Activated naive CD8-positive, alpha-beta T cell treated with anti-CD3 and anti-CD28 coated beads for 36 hours (primary cell): ENCODE results near the gene RUFY3. TPM values are rescaled to one million over a fixed set of nuclear protein-coding genes. Genes with fewer than 3 reads are reported as not detected.
A peak's percentile ranks its signal among the peaks of the same experiment; 100 is the strongest.
"Not testable (repeated sequence)": the region's sequence is repeated elsewhere in the genome, so short reads cannot be mapped to it uniquely, and the experiment has no call there.

Experiments
- DNase-seq: peaks from one replicate; pipeline ENCODE4 v3.0.0; 2021
- H3K27ac Mint-ChIP-seq: one replicate; pipeline ENCODE4 v1.8.0; 2022; ENCODE audit warnings: mild to moderate bottlenecking, moderate library complexity, mixed read lengths
- H3K27me3 Mint-ChIP-seq: one replicate; pipeline ENCODE4 v1.8.0; 2022; ENCODE audit warnings: mild to moderate bottlenecking, mixed read lengths
- H3K36me3 Mint-ChIP-seq: one replicate; pipeline ENCODE4 v1.8.0; 2021; ENCODE audit warnings: mild to moderate bottlenecking, mixed read lengths
- H3K4me1 Mint-ChIP-seq: one replicate; pipeline ENCODE4 v1.8.0; 2021; ENCODE audit warnings: mixed read lengths
- H3K4me3 Mint-ChIP-seq: one replicate; pipeline ENCODE4 v1.8.0; 2022; ENCODE audit warnings: mild to moderate bottlenecking, moderate library complexity, mixed read lengths
- H3K9me3 Mint-ChIP-seq: one replicate; pipeline ENCODE4 v1.8.0; 2022; ENCODE audit warnings: mixed read lengths
- total RNA-seq, 2 experiments: library from RNA; stranded (reverse); gene quantifications; one replicate each; pipeline ENCODE4 v1.2.3, GENCODE V29; 2021

Gene RUFY3
- total RNA-seq, 2 experiments from 2014 or later = 10.1 to 11.3 TPM

DNA sequence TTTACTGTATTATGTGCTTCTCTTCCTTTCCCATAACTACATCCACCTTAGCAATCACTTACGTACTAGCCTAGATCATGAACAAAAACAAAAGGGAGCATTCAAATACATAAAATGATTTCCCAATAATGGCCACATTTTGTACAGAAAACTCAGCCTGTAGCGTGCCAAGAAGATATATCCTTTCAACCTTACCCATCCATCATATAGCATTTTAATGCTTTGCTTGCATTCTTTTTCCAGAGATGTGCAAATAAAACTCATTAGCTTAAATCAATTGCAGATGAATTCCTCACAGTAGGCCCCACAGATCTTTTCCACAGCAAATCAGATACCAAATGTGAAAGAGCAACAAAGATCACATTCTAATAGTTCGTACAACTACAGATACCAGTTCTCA, 97.2 kb downstream of the RUFY3 start:
- Mint-ChIP-seq H3K4me1 (peaks cover 19% of the 10 kb centered on the region), H3K4me3 (no peak overlapping the region), H3K9me3 (no peaks in the 10 kb centered on the region), H3K27me3 (no peaks in the 10 kb centered on the region), H3K27ac (no peak overlapping the region), H3K36me3 (peaks cover 36% of the 10 kb centered on the region)
- DNase-seq = no peak

DNA sequence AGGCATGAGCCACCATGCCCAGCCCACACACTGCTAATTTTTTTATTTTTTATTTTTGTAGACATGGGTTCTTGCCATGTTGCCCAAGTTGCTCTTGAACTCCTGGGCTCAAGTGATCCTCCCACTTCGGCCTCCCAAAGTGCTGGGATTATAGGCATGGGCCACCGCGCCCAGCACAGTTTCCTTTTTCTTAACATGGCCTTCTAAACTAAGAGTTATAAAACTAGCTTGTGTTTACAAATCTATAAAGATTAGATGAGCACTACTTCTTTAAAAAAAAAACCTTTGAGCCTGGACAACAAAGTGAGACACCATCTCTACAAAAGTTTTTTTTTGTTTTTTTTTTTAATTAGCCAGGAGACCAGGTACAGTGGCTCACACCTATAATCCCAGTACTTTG, 107.3 kb downstream of the RUFY3 start:
- no peak overlapping the region for H3K4me3 Mint-ChIP-seq
- no peaks in the 10 kb centered on the region for H3K27me3 Mint-ChIP-seq
- peaks cover 3% of the 10 kb centered on the region for H3K4me1 Mint-ChIP-seq
- H3K27ac Mint-ChIP-seq = no peak overlapping the region
- DNase-seq = no peak
- H3K9me3 Mint-ChIP-seq = no peaks in the 10 kb centered on the region
- H3K36me3 Mint-ChIP-seq = peaks cover 37% of the 10 kb centered on the region

GRCh38 chr4:70829492-70829891, 107.7 kb downstream of the RUFY3 start:
- no peak overlapping the region for H3K4me3 Mint-ChIP-seq
- peaks cover 35% of the 10 kb centered on the region for H3K36me3 Mint-ChIP-seq
- no peak overlapping the region for H3K27ac Mint-ChIP-seq
- H3K9me3 Mint-ChIP-seq = no peaks in the 10 kb centered on the region
- H3K27me3 Mint-ChIP-seq = no peaks in the 10 kb centered on the region
- DNase-seq = no peak
- H3K4me1 Mint-ChIP-seq = peaks cover 6% of the 10 kb centered on the region

- DNase-seq = no peak
- Mint-ChIP-seq H3K4me1 (peaks cover 9% of the 10 kb centered on the region), H3K36me3 (peaks cover 39% of the 10 kb centered on the region), H3K4me3 (no peak overlapping the region), H3K9me3 (no peaks in the 10 kb centered on the region), H3K27me3 (no peaks in the 10 kb centered on the region), H3K27ac (no peak overlapping the region)
These were observed 108.3 kb downstream of the RUFY3 start for GRCh38 chr4:70830054-70830453.

DNA sequence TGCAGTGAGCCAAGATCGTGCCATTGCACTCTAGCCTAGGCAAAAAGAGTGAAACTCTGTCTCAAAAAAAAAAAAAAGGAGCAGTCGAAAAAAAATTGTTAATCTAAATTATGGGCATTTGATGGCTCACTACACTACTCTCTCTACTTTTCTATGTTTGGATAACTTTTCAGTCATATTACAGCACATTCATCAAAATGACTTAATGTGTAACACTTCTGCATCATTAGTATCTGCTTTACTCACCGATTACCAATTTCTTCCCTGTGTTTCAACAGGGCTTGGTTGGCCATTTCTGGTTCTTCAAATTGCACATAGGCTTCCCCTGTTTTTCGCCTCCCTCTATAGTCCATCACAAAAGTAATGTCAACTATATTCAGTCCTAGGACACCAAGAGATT, 109.5 kb downstream of the RUFY3 start:
- Mint-ChIP-seq H3K27me3 (no peaks in the 10 kb centered on the region), H3K27ac (no peak overlapping the region), H3K9me3 (no peaks in the 10 kb centered on the region), H3K36me3 (peaks cover 35% of the 10 kb centered on the region), H3K4me3 (no peak overlapping the region), H3K4me1 (peaks cover 11% of the 10 kb centered on the region)
- no peak for DNase-seq

- DNase-seq = no peak
- no peak overlapping the region for H3K4me3 Mint-ChIP-seq
- no peak overlapping the region for H3K27ac Mint-ChIP-seq
- peaks cover 47% of the 10 kb centered on the region for H3K36me3 Mint-ChIP-seq
- H3K27me3 Mint-ChIP-seq = no peaks in the 10 kb centered on the region
- H3K4me1 Mint-ChIP-seq = peaks cover 21% of the 10 kb centered on the region
- H3K9me3 Mint-ChIP-seq = no peaks in the 10 kb centered on the region
These were observed 111.9 kb downstream of the RUFY3 start for GRCh38 chr4:70833675-70834074.

DNA sequence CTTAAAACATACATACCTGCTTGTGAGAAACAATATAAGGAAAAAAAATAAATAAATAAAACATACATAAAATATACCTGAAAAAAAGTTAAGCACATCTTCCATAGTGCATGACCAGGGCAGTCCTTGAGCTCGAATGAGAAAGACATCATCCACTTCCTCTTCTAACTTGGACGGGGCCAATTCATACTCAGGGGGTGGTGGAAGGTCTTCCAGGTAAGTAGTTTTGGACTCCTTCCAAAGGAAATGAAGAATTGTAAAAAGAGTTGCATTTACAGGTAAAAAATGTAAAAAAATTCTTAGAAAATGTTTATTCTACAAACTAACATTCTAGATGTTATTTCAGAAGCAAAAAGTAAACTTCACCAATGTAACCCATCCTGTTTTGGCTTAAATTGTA, 114.3 kb downstream of the RUFY3 start:
- Mint-ChIP-seq H3K4me3 (no peak overlapping the region), H3K36me3 (peaks cover 39% of the 10 kb centered on the region), H3K27me3 (no peaks in the 10 kb centered on the region), H3K4me1 (peaks cover 23% of the 10 kb centered on the region), H3K9me3 (no peaks in the 10 kb centered on the region), H3K27ac (no peak overlapping the region)
- no peak for DNase-seq

- peak overlapping the region; percentile 98 for H3K27ac Mint-ChIP-seq
- H3K36me3 Mint-ChIP-seq = peaks cover 28% of the 10 kb centered on the region
- peaks cover 39% of the 10 kb centered on the region for H3K4me1 Mint-ChIP-seq
These were observed 116.4 kb downstream of the RUFY3 start for GRCh38 chr4:70838204-70838603.

DNA sequence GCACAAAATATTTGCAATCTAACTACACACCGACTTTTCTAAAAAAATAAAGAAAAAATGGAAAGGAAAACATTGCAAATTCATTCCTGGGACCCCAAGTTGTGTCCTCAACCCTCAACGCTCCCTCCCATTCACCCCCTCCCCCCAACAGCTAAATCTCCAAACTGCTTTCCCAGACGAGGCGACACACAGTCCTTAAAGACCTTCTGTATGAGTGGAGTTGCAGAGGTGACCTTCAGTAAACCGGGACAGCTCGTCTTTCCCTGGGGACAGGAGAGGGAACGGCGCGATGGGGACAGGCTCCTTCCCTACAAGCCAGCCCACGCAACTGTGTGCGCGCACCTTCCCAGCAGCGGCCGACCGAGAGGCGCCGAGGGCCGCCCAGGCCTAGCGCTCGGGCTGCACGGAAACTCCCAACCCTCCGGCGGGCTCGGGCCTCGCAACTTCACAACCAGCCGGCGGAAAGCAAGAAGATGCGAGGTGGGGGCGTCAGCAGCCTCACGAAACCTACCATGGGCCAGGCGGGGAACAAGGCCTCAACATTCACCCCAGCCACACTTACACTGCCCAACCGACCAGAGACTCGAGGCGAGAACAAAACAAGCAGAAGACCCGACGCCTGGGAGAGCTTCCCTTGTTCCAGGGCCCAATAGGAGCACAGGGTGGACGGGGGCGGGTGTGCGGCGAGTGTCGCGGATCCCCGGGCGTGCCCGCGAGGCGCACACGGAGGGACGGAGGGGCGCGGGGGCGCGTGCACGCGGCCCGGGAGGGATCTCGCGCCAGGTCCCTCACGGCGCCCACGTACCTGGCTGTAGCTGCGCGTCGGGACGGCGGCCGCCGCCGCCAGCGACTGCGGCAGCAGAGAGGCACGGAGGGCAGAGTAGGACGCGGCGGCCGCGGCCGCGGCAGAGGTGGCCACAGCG, 117.2 kb downstream of the RUFY3 start:
- Mint-ChIP-seq H3K36me3 (peaks cover 27% of the 10 kb centered on the region), H3K9me3 (no peaks in the 10 kb centered on the region), H3K27ac (peak overlapping the region; percentile 98), H3K4me1 (peaks cover 41% of the 10 kb centered on the region), H3K27me3 (no peaks in the 10 kb centered on the region), H3K4me3 (peak overlapping the region; percentile 98)
- peak; percentile 79 for DNase-seq

More at GRCh38 chr4:70838204-70838603, 116.4 kb downstream of the RUFY3 start:
- H3K9me3 Mint-ChIP-seq = no peaks in the 10 kb centered on the region
- H3K27me3 Mint-ChIP-seq = no peaks in the 10 kb centered on the region
- no peak for DNase-seq
- peak overlapping the region; percentile 98 for H3K4me3 Mint-ChIP-seq

DNA sequence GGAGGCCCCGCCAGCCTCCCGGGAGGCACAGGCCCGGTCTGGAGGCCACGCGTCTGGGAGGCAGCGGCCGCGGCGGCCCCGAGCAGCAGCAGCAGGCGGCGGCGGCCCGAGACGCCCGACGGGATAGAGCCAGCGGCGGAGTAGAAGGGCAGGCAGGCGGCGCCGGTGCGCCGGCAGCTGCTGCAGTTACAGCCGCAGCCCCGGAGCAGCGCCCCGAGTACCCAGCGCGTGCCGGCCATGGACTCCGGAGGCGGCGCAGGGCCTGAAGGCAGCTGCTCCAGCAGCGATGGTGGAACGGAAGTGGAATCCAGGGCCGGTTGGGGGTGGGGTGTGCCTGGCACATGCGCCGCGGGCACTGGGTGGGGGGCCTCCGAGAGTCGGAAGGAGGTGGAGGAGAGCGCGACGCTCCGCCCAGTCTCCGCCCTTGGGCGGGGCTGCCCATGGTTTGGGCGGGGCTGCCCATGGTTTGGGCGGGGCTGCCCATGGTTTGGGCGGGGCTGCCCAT, 117.9 kb downstream of the RUFY3 start, which contains the start of gene GRSF1:
GRSF1 (minus strand) TSS at position 302 of the 505 bp plus-strand sequence; CDS start at position 239, 63 bp downstream.
- no peaks in the 10 kb centered on the region for H3K9me3 Mint-ChIP-seq
- H3K4me1 Mint-ChIP-seq = peaks cover 44% of the 10 kb centered on the region
- peak within 1 kb of the TSS; percentile 98 for H3K4me3 Mint-ChIP-seq

DNA sequence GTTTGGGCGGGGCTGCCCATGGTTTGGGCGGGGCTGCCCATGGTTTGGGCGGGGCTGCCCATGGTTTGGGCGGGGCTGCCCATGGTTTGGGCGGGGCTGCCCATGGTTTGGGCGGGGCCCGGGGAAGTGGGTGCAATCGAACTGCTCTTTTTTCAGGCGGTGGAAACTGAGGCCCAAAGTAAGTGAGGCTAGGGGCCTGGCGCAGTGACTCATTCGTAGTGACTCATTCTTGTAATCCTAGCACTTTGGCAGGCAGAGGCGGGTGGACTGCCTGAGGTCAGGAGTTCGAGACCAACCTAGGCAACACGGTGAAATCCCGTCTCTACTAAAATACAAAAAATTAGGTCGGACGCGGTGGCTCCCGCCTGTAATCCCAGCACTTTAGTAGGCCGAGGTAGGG, 118.4 kb downstream of the RUFY3 start:
- not testable (repeated sequence) for H3K9me3 Mint-ChIP-seq, H3K27me3 Mint-ChIP-seq
- DNase-seq = peak; percentile 72
- Mint-ChIP-seq H3K36me3 (peaks cover 23% of the 10 kb centered on the region), H3K4me1 (peaks cover 46% of the 10 kb centered on the region), H3K4me3 (peak overlapping the region; percentile 63), H3K27ac (peak overlapping the region; percentile 20)

More for the DNA sequence above, 117.9 kb downstream of the RUFY3 start, which contains the start of gene GRSF1:
- H3K36me3 Mint-ChIP-seq = peaks cover 27% of the 10 kb centered on the region
- DNase-seq = peak; percentile 94
- H3K27me3 Mint-ChIP-seq = no peaks in the 10 kb centered on the region
- peak within 1 kb of the TSS; percentile 98 for H3K27ac Mint-ChIP-seq

DNA sequence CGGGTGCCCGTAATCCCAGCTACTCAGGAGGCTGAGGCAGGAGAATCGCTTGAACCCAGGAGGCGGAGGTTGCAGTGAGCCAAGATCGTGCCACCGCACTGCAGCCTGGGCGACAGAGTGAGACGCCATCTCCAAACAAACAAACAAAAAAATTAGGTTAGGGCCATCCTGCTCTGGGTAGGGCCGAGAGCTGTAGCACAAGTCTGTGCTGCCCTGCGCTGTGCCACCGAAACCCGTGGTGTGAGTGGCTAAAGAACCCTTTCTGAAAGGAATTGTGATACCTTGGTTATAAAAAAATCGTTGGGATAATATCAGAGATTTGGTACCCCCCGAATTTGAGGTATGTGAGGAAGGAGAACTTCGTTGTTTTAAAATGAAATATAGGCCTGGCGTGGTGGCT, 118.9 kb downstream of the RUFY3 start:
- Mint-ChIP-seq H3K4me1 (peaks cover 46% of the 10 kb centered on the region), H3K27ac (peak overlapping the region; percentile 20)
- not testable (repeated sequence) for H3K4me3 Mint-ChIP-seq

GRCh38 chr4:70841211-70841610, 119.4 kb downstream of the RUFY3 start:
- Mint-ChIP-seq H3K4me3 (no peak overlapping the region), H3K4me1 (peaks cover 44% of the 10 kb centered on the region), H3K27me3 (no peaks in the 10 kb centered on the region)

More for the DNA sequence above, 118.9 kb downstream of the RUFY3 start:
- H3K36me3 Mint-ChIP-seq = peaks cover 21% of the 10 kb centered on the region
- not testable (repeated sequence) for H3K27me3 Mint-ChIP-seq, H3K9me3 Mint-ChIP-seq, DNase-seq

GRCh38 chr4:70841951-70842350, 120.2 kb downstream of the RUFY3 start:
- Mint-ChIP-seq H3K4me1 (peaks cover 39% of the 10 kb centered on the region), H3K4me3 (no peak overlapping the region), H3K27me3 (no peaks in the 10 kb centered on the region), H3K27ac (peak overlapping the region; percentile 38), H3K36me3 (peaks cover 13% of the 10 kb centered on the region), H3K9me3 (no peaks in the 10 kb centered on the region)
- no peak for DNase-seq

More at GRCh38 chr4:70841211-70841610, 119.4 kb downstream of the RUFY3 start:
- DNase-seq = no peak
- peaks cover 19% of the 10 kb centered on the region for H3K36me3 Mint-ChIP-seq
- no peaks in the 10 kb centered on the region for H3K9me3 Mint-ChIP-seq
- peak overlapping the region; percentile 67 for H3K27ac Mint-ChIP-seq

- Mint-ChIP-seq H3K36me3 (peaks cover 11% of the 10 kb centered on the region), H3K27ac (peak overlapping the region; percentile 79), H3K4me1 (peaks cover 38% of the 10 kb centered on the region), H3K9me3 (no peaks in the 10 kb centered on the region), H3K4me3 (no peak overlapping the region), H3K27me3 (no peaks in the 10 kb centered on the region)
- peak; percentile 9 for DNase-seq
These were observed 121.1 kb downstream of the RUFY3 start for GRCh38 chr4:70842761-70843435.
